PC-9 (cell line): ENCODE results near the gene GARNL3.

Source experiments
- CTCF ChIP-seq: fragments of 200-600 bp; sonication (generic); conservative IDR thresholded peaks from 2 replicates; pipeline ENCODE4 v1.6.1; 2017; ENCODE audit warnings: mixed run types, antibody characterized with exemption, mild to moderate bottlenecking, moderate library complexity
- EZH2 ChIP-seq: fragments of 200-600 bp; sonication (generic); IDR thresholded peaks from 2 replicates; pipeline ENCODE4 v1.8.0; 2017; ENCODE audit warnings: antibody characterized with exemption, low read depth

DNA sequence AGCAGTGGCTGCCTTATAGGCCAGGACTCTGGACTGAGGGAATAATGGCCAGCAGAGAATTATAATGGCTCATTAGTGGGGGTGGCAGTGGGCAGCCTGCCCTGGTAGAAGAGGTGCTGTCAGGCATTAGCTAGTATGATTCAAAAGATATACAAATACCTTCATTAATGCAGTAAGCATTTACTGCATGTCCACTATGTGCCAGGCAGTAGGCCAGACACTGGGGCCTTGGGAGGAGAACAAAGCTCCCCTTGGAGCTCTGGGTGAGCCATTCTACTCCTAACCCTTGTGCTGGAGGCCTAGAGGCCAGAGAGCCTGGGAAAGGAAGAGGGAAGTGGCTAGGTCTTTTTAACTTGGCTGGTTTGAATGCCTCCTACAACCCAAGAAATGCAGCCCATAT is 2.0 kb upstream of the GARNL3 start:
- TF ChIP-seq CTCF (no peak), EZH2 (no peak)
